Psoas muscle (tissue), 8 donors: Measurements from ENCODE around the gene SMURF2. TPM values are rescaled to one million over a fixed set of nuclear protein-coding genes. Genes with fewer than 3 reads are reported as not detected.

Experiments used
- ATAC-seq, 4 donors: fragments of 200-7000 bp; cut with Tn5 transposase; one replicate each; pipeline ENCODE4 v1.9.1; 2020; ENCODE audit warnings: moderate library complexity in 3 of 4, mild to moderate bottlenecking in 2 of 4
- DNase-seq, 2 donors: peaks; one replicate each; pipeline ENCODE4 v3.0.0-alpha.2; 2020
- H3K27ac ChIP-seq: fragments of 200-600 bp; one replicate; pipeline ENCODE4 v1.8.0; 2022
- H3K27me3 ChIP-seq, 3 donors: fragments of 200-600 bp in 1 of 3; one replicate each; pipeline versions ENCODE4 v1.6.1 to v1.8.0; 2013 to 2022; ENCODE audit warnings: low read length in 2 of 3, mild to moderate bottlenecking in 2 of 3, moderate library complexity in 1 of 3; ENCODE audit not compliant: insufficient read depth in 3 of 3
- H3K36me3 ChIP-seq, 2 donors: fragments of 200-600 bp in 1 of 2; one replicate each; pipeline versions ENCODE4 v1.6.1 to v1.8.0; 2013 to 2022; ENCODE audit warnings: low read depth in 1 of 2, mild to moderate bottlenecking in 1 of 2, moderate library complexity in 1 of 2; ENCODE audit not compliant: insufficient read depth in 1 of 2
- H3K4me1 ChIP-seq: fragments of 200-600 bp; one replicate; pipeline ENCODE4 v1.8.0; 2022
- H3K4me3 ChIP-seq: fragments of 200-600 bp; one replicate; pipeline ENCODE4 v1.8.0; 2022; ENCODE audit warnings: mild to moderate bottlenecking
- H3K9me3 ChIP-seq: fragments of 200-600 bp; one replicate; pipeline ENCODE4 v1.8.0; 2022
- WGBS, 3 donors: extraction: QIAGEN DNeasy Blood & Tissue Kit; methylation state at CpG; one replicate each; pipeline versions ENCODE4 v1.1.6 to v1.1.7; 2013; 5-methylcytosine and 5-hydroxymethylcytosine counted together
- intact Hi-C, 2 donors: fragments of 100-400 bp; cut with DNase I; formaldehyde crosslinking; loops; one replicate each; pipeline versions ENCODE4 v1.11.0 to v1.14.2; 2022
- polyA plus RNA-seq, 3 donors: library from polyadenylated mRNA; stranded (reverse); fragments of 200-250 nt; gene quantifications; one replicate each; pipeline ENCODE4 v1.2.3, GENCODE V29; 2013
- total RNA-seq, 4 donors: library from RNA; stranded (reverse); fragmentation: NEBNext Ultra II Directional in 2 of 4; extraction: Animal tissue kit (Norgen Biotek cat#: 25700) in 2 of 4; gene quantifications; one replicate each; pipeline versions ENCODE4 v1.2.1 to v1.2.4, GENCODE V29; 2021 to 2023
- TF ChIP-seq, protein P1 (sequence below): fragments of 200-600 bp; IDR thresholded peaks from one replicate; pipeline ENCODE4 v1.8.0; 2022; ENCODE audit warnings: antibody characterized with exemption
- donor health status: healthy with polysubstance abuse.
- donor health status: DM: no; HTN: no; CAD: no; lungs with moderate emphysema.
- donor health status: Bipolar disorder and iron deficiency.
- donor health status: healthy.
- donor health status: DM: yes; HTN: yes; CAD: no.
- donor health status: DM: no; HTN: no; CAD: no.
- donor health status: DM: no; HTN: no; CAD: no.
- donor health status: DM: yes; HTN: yes; CAD: no.

Gene SMURF2
- total and polyA plus RNA-seq, 7 donors, result 4.3 to 12.0 (median 8.3) TPM

DNA sequence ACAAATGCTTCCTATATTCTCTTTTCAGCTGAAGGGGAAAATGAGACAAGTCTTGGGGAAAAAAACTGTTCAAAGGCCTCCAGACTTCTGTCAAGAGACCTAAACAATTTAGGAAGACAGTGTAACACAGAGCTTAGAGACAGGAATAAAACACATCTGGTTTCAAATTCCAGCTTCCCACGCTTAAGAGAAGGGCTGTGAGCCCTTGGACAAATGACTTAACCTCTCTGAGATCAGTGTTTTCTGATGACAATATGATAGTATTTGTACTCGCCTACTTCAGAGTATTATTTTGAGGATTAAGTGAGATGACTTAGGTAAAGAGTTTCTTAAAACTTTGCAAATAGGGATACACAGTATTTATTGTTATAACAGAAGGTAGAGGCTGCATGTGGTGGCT lies 29.5 kb downstream of the SMURF2 start:
- H3K4me1 ChIP-seq, result peaks cover 14% of the 10 kb centered on the region
- H3K9me3 ChIP-seq, result no peaks in the 10 kb centered on the region
- WGBS, 3 donors, result 55 to 66% (median 63%) methylated on average over 2 of the region's 2 CpGs
- TF ChIP-seq, protein P1, sequence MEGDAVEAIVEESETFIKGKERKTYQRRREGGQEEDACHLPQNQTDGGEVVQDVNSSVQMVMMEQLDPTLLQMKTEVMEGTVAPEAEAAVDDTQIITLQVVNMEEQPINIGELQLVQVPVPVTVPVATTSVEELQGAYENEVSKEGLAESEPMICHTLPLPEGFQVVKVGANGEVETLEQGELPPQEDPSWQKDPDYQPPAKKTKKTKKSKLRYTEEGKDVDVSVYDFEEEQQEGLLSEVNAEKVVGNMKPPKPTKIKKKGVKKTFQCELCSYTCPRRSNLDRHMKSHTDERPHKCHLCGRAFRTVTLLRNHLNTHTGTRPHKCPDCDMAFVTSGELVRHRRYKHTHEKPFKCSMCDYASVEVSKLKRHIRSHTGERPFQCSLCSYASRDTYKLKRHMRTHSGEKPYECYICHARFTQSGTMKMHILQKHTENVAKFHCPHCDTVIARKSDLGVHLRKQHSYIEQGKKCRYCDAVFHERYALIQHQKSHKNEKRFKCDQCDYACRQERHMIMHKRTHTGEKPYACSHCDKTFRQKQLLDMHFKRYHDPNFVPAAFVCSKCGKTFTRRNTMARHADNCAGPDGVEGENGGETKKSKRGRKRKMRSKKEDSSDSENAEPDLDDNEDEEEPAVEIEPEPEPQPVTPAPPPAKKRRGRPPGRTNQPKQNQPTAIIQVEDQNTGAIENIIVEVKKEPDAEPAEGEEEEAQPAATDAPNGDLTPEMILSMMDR, result no peak
- H3K36me3 ChIP-seq, result no peaks in the 10 kb centered on the region
- H3K27me3 ChIP-seq, result no peaks in the 10 kb centered on the region
- H3K27ac ChIP-seq, result no peak overlapping the region
- DNase-seq, result no peak
- intact Hi-C loops, result loop anchor here in 1 of 2 donors (1.0 kb wide), 1 partner anchor 10 kb away; no protein-coding TSS in a partner anchor
- ATAC-seq, result no peak
- H3K4me3 ChIP-seq, result no peak overlapping the region

DNA sequence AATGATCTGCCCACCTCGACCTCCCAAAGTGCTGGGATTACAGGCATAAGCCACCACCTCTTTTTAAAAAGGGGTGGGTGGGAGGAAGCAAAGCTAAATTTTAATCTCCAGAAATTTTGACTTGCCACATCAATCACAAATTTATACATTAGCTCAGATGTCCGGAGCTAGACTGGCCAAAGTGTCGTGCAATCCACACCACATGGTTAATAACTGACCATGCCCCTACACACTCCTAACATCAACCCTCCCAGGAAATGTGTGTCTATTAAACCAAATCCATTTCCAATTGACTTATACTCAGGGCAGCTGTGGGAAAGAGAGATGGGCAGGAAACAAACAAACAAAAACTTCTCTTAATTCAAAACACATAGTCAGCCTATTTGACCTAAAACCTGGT lies 29.9 kb downstream of the SMURF2 start:
- TF ChIP-seq, protein P1, result no peak
- no peak for DNase-seq
- Histone ChIP-seq H3K27ac (no peak overlapping the region), H3K4me1 (peaks cover 14% of the 10 kb centered on the region), H3K4me3 (no peak overlapping the region), H3K27me3 (no peaks in the 10 kb centered on the region), H3K9me3 (no peaks in the 10 kb centered on the region), H3K36me3 (no peaks in the 10 kb centered on the region)
- intact Hi-C loops, result loop anchor here in 1 of 2 donors (1.0 kb wide), 1 partner anchor 10 kb away; no protein-coding TSS in a partner anchor
- WGBS, 3 donors, result 47 to 61% (median 48%) methylated on average over 3 of the region's 3 CpGs
- no peak for ATAC-seq

DNA sequence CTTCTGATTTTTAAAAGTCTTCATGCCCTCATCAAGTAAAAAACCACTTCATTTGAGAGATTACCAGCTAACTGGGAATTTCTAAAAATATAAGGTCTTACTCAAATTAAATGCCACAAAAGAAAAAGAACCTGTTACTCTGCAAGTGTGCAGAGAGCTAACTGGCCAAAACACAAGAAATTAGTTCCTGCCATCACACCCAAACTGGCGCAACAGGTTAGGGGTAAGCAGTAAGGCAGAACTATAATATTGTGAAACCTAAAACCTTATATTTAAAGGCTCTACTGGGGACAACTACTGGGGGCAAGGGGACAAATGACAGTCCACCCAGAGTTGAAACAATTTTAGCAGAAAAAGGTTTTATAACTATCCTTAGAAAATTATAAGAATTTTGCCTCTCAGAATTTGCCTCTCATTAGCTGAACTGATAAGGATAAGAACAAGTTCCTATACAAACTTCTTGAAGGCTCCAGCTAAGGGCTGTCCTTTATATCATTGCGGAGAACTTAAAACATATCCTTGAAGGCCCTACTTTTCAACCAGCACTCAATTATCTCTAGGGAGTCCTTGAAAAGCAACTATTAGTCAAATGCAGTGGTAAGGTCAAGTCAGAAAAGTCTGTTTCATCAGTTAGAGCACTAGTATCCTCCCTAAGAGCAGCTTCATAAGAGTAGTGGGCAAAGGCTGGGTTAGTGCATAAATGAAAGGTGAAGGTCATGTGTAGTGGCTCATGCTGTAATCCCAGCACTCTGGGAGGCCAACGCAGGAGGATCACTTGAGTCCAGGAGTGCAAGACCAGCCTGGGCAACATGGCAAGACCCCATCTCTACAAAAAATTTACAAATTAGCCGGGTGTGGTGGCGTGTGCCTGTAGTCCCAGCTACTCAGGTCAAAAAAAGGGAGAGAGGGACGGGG lies 31.5 kb downstream of the SMURF2 start:
- WGBS, 3 donors, result 92 to 98% (median 97%) methylated on average over 6 of the region's 6 CpGs
- Histone ChIP-seq H3K9me3 (no peaks in the 10 kb centered on the region), H3K36me3 (no peaks in the 10 kb centered on the region), H3K27ac (no peak overlapping the region), H3K4me1 (peaks cover 14% of the 10 kb centered on the region), H3K4me3 (no peak overlapping the region), H3K27me3 (no peaks in the 10 kb centered on the region)
- TF ChIP-seq, protein P1, result no peak
- DNase-seq (no peak), ATAC-seq (no peak)
- intact Hi-C loops, result no loop called here

DNA sequence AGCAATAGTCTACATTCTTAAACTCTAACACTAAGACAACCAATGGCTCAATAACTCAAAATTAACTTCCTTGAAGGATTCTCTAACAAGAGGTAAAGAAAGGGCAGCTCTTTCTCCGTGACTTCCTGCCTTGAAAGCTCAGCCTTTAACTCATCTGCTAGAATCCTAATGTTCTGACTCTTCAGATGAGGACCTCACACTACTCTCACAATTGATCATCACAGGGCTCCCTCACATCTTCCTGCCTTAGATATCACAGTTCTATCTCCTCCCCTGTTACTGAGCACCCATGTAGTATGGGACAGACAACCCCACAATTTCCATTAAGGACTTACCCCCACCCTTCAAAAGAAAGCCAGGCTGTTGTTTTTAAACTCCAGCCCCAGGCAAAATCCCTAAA lies 33.5 kb downstream of the SMURF2 start:
- WGBS, 3 donors, result 80 to 88% (median 86%) methylated on average over 1 of the region's 1 CpG
- Histone ChIP-seq H3K27me3 (no peaks in the 10 kb centered on the region), H3K4me1 (peaks cover 14% of the 10 kb centered on the region), H3K9me3 (no peaks in the 10 kb centered on the region), H3K4me3 (no peak overlapping the region), H3K36me3 (no peaks in the 10 kb centered on the region), H3K27ac (no peak overlapping the region)
- no peak for ATAC-seq
- no peak for DNase-seq
- TF ChIP-seq, protein P1, result no peak
- intact Hi-C loops, result no loop called here
